HCT116 (cell line): Measurements from ENCODE around the gene OR5AP2. TPM values are rescaled to one million over a fixed set of nuclear protein-coding genes. Genes with fewer than 3 reads are reported as not detected.
"Not testable (repeated sequence)": the region's sequence is repeated elsewhere in the genome, so short reads cannot be mapped to it uniquely, and the experiment has no call there.

Experiments used
- ATAC-seq: fragments of 200-7000 bp; cut with Tn5 transposase; 2 replicates; pipeline ENCODE4 v1.9.1; 2020; ENCODE audit warnings: mild to moderate bottlenecking, moderate library complexity
- BruUV-seq: library from RNA; stranded (reverse); fragments of 400-500 nt; replicated peaks from 2 replicates; lab custom pipeline; 2021; lab: Mats Ljungman, UMichigan
- CTCF ChIA-PET: fragments of 300-600 bp; sonication (Branson Sonifier 250); formaldehyde crosslinking; loops from one replicate; lab custom pipeline; 2021; ENCODE audit warnings: antibody characterized with exemption; lab: Charles Lee
- POLR2A ChIA-PET: fragments of 300-600, 350-600 bp; sonication (Branson Sonifier 250); formaldehyde crosslinking; loops from one replicate; lab custom pipeline; 2021; ENCODE audit warnings: antibody characterized with exemption; lab: Charles Lee
- RAD21 ChIA-PET, 2 experiments: fragments of 300-600 bp; sonication (Branson Sonifier 250); formaldehyde crosslinking; loops; one replicate each; lab custom pipeline; 2023; ENCODE audit warnings: low total read pairs in 2 of 2; ENCODE audit not compliant: uncharacterized antibody in 2 of 2, unreplicated experiment in 2 of 2, low non-redundant PET in 1 of 2; lab: Charles Lee
- DNase-seq: peaks from one replicate; pipeline ENCODE4 v3.0.0-alpha.2; 2010; ENCODE audit warnings: low read depth, low spot score
- H2AFZ ChIP-seq: fragments of 200-600 bp; shearing (Covaris generic), sonication (generic); 2 replicates; pipeline ENCODE4 v1.6.1; 2017; ENCODE audit warnings: low read depth, mixed run types, mixed read lengths, antibody characterized with exemption, low read length; ENCODE audit not compliant: poor library complexity, severe bottlenecking
- H3K27ac ChIP-seq: 2 replicates; pipeline ENCODE4 v1.5.1; 2012; ENCODE audit warnings: low read depth, low read length
- H3K27me3 ChIP-seq: fragments of 200-600 bp; sonication (generic); 2 replicates; pipeline ENCODE4 v1.6.1; 2016; ENCODE audit warnings: mixed run types, low read length, mixed read lengths; ENCODE audit not compliant: insufficient read depth
- H3K36me3 ChIP-seq, 2 experiments: fragments of 200-500 bp in 1 of 2; fragments of 200-600 bp in 1 of 2; sonication (Bioruptor generic) in 1 of 2; sonication (generic) in 1 of 2; 2 replicates each; pipeline versions ENCODE4 v1.5.1 to v1.6.1; 2014 to 2016; ENCODE audit warnings: low read length in 2 of 2, inconsistent platforms in 1 of 2, mixed read lengths in 1 of 2, mixed run types in 1 of 2; ENCODE audit not compliant: insufficient read depth in 2 of 2, control insufficient read depth in 1 of 2
- H3K4me1 ChIP-seq, 2 experiments: fragments of 200-600 bp in 1 of 2; sonication (generic) in 1 of 2; 2 replicates each; pipeline versions ENCODE4 v1.5.1 to v1.6.1; 2012 to 2017; ENCODE audit warnings: low read length in 2 of 2, inconsistent platforms in 1 of 2, mild to moderate bottlenecking in 1 of 2, mixed read lengths in 1 of 2, mixed run types in 1 of 2, moderate library complexity in 1 of 2; ENCODE audit not compliant: insufficient read depth in 2 of 2, control insufficient read depth in 1 of 2
- H3K4me2 ChIP-seq: fragments of 200-600 bp; sonication (generic); 2 replicates; pipeline ENCODE4 v1.6.1; 2017; ENCODE audit warnings: mixed run types, low read length, mixed read lengths
- H3K4me3 ChIP-seq, 2 experiments: fragments of 200-600 bp in 1 of 2; sonication (generic) in 1 of 2; replicated peaks in 1 of 2; 2 replicates each; pipeline ENCODE4 v1.5.1; 2011 to 2016; ENCODE audit warnings: low read length in 2 of 2, control low read depth in 1 of 2, low read depth in 1 of 2, mild to moderate bottlenecking in 1 of 2, mixed read lengths in 1 of 2, mixed run types in 1 of 2
- H3K79me2 ChIP-seq: fragments of 200-600 bp; sonication (generic); 2 replicates; pipeline ENCODE4 v1.6.1; 2017; ENCODE audit warnings: mild to moderate bottlenecking, mixed run types, low read length, moderate library complexity, mixed read lengths; ENCODE audit not compliant: insufficient read depth
- H3K9ac ChIP-seq: fragments of 200-600 bp; sonication (generic); 2 replicates; pipeline ENCODE4 v1.6.1; 2016; ENCODE audit warnings: low read length, mixed read lengths
- H3K9me2 ChIP-seq: fragments of 200-600 bp; sonication (generic), shearing (Covaris generic); 2 replicates; pipeline ENCODE4 v1.6.1; 2017; ENCODE audit warnings: mixed run types, mild to moderate bottlenecking, moderate library complexity; ENCODE audit not compliant: insufficient read depth
- H3K9me3 ChIP-seq, 2 experiments: fragments of 200-500 bp in 1 of 2; fragments of 200-600 bp in 1 of 2; sonication (Bioruptor generic) in 1 of 2; sonication (generic) in 1 of 2; 2 replicates each; pipeline ENCODE4 v1.6.1; 2014 to 2017; ENCODE audit warnings: low read length in 2 of 2, mixed read lengths in 2 of 2, inconsistent platforms in 1 of 2, low read depth in 1 of 2, mild to moderate bottlenecking in 1 of 2, mixed run types in 1 of 2, moderate library complexity in 1 of 2; ENCODE audit not compliant: control insufficient read depth in 1 of 2, insufficient read depth in 1 of 2
- H4K20me1 ChIP-seq: fragments of 200-600 bp; sonication (generic), shearing (Covaris generic); 2 replicates; pipeline ENCODE4 v1.6.1; 2017; ENCODE audit warnings: mixed run types, mild to moderate bottlenecking, moderate library complexity; ENCODE audit not compliant: insufficient read depth
- EZH2 ChIP-seq: fragments of 200-600 bp; sonication (generic); IDR thresholded peaks from 2 replicates; pipeline ENCODE4 v1.6.1; 2017; ENCODE audit warnings: antibody characterized with exemption, mixed run types
- EZH2phosphoT487 ChIP-seq: fragments of 200-600 bp; IDR thresholded peaks from 2 replicates; pipeline ENCODE4 v1.6.1; 2018; ENCODE audit warnings: antibody characterized with exemption, borderline replicate concordance
- POLR2A ChIP-seq: IDR thresholded peaks from 2 replicates; pipeline ENCODE4 v1.7.0; 2011; ENCODE audit warnings: borderline replicate concordance; ENCODE audit not compliant: insufficient read depth, insufficient read length; ENCODE audit errors: extremely low read depth
- REST ChIP-seq: IDR thresholded peaks from 2 replicates; pipeline ENCODE4 v1.6.1; 2012; ENCODE audit warnings: low read depth
- ZFX ChIP-seq: fragments of 450-650 bp; IDR thresholded peaks from 2 replicates; pipeline ENCODE4 v1.6.1; 2017
- ZNF274 ChIP-seq: fragments of 200-500 bp; sonication (Bioruptor generic); IDR thresholded peaks from 2 replicates; pipeline ENCODE4 v1.6.1; 2014; ENCODE audit warnings: mild to moderate bottlenecking, low read depth, low read length, inconsistent platforms
- intact Hi-C: fragments of 100-400 bp; cut with micrococcal nuclease; formaldehyde crosslinking; loops from 2 replicates; pipeline ENCODE4 v1.10.0; 2022
- total RNA-seq: library from RNA; stranded (reverse); gene quantifications from one replicate; pipeline ENCODE4 v1.2.1, GENCODE V29; 2021; ENCODE audit not compliant: unreplicated experiment

OR5AP2 gene
- total RNA-seq, 1 experiment from 2014 or later = not detected

DNA sequence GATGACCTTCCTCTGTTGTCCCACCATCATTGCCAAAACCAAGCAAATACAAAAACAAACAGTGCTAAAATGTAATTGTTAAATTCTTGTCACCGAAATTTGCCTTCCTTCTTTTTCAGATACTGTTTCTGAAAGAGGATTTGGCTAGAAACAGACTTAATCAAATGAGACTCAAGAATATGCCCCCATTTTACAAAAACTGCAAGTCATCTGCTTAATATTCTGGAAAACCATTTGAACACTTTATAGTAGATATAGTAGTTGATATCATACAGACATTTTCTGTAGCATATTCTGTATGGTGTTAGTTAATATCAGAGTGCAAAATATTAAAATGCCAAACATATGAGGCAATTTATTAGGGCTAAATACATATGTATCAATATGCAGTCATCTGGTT is 31.1 kb downstream of the OR5AP2 start:
- H3K9me2 ChIP-seq = no peaks in the 10 kb centered on the region
- ChIA-PET CTCF (no interaction called here), POLR2A (no interaction called here), RAD21 (no interaction called here)
- H3K27ac ChIP-seq = no peak overlapping the region
- H3K36me3 ChIP-seq = no peaks in the 10 kb centered on the region
- H3K4me2 ChIP-seq = no peak overlapping the region
- H3K9ac ChIP-seq = no peak overlapping the region
- ATAC-seq (no peak), DNase-seq (no peak)
- no TSS peak for BruUV-seq
- intact Hi-C loops = no loop called here
- H3K4me3 ChIP-seq = no peak overlapping the region
- no peaks in the 10 kb centered on the region for H3K79me2 ChIP-seq
- H3K4me1 ChIP-seq = no peaks in the 10 kb centered on the region
- peaks cover 0 to 6% of the 10 kb centered on the region in 2 experiments; a peak in 2 of 4 replicates for H3K9me3 ChIP-seq
- TF ChIP-seq ZNF274 (no peak), ZFX (no peak), EZH2 (no peak), REST (no peak), POLR2A (no peak), EZH2phosphoT487 (no peak)
- no peaks in the 10 kb centered on the region for H3K27me3 ChIP-seq
- no peak overlapping the region for H2AFZ ChIP-seq
- no peaks in the 10 kb centered on the region for H4K20me1 ChIP-seq

DNA sequence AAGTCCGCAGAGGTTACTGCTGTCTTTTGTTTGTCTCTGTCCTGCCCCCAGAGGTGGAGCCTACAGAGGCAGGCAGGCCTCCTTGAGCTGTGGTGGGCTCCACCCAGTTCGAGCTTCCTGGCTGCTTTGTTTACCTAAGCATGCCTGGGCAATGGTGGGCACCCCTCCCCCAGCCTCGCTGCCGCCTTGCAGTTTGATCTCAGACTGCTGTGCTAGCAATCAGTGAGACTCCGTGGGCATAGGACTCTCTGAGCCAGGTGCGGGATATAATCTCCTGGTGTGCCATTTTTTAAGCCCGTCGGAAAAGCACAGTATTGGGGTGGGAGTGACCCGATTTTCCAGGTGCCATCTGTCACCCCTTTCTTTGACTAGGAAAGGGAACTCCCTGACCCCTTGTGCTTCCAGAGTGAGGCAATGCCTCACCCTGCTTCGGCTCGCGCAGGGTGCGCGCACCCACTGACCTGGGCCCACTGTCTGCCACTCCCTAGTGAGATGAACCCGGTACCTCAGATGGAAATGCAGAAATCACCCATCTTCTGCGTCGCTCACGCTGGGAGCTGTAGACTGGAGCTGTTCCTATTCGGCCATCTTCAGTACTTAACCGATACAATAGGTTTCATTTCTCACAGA is 50.0 kb downstream of the OR5AP2 start:
- H2AFZ ChIP-seq, intact Hi-C loops, H3K9me2 ChIP-seq, H3K4me1 ChIP-seq, H3K4me2 ChIP-seq, DNase-seq, H3K9me3 ChIP-seq, H3K79me2 ChIP-seq, BruUV-seq, H4K20me1 ChIP-seq, H3K27ac ChIP-seq, H3K4me3 ChIP-seq, POLR2A ChIA-PET, H3K27me3 ChIP-seq, ATAC-seq, CTCF ChIA-PET, H3K36me3 ChIP-seq, H3K9ac ChIP-seq, RAD21 ChIA-PET: not testable (repeated sequence)

Other genes starting within 250 kb of the OR5AP2 start
- gene OR5AL1, start 229.7 kb downstream of the OR5AP2 start, total RNA-seq = not detected
- not detected for gene OR5M3, start 169.1 kb downstream of the OR5AP2 start, total RNA-seq
- gene OR5M8, start 151.1 kb downstream of the OR5AP2 start, total RNA-seq = not detected
- not detected for gene OR5M11, start 99.2 kb downstream of the OR5AP2 start, total RNA-seq
- not detected for gene OR5M10, start 64.7 kb downstream of the OR5AP2 start, total RNA-seq
- not detected for gene OR5M1, start 27.6 kb downstream of the OR5AP2 start, total RNA-seq
- gene OR5AR1, start 21.2 kb upstream of the OR5AP2 start, total RNA-seq = not detected
- gene OR9G1, start 56.7 kb upstream of the OR5AP2 start, total RNA-seq = not detected
- gene OR9G4, start 106.3 kb upstream of the OR5AP2 start, total RNA-seq = not detected